BLaER1 (cell line): ENCODE data around the gene PRRT4.

Source experiments
- H3K27ac ChIP-seq: shearing (Covaris generic); formaldehyde crosslinking; 2 replicates; pipeline ENCODE4 v1.8.1; 2022
- H3K27me3 ChIP-seq: shearing (Covaris generic); formaldehyde crosslinking; 2 replicates; pipeline ENCODE4 v1.8.1; 2022
- H3K36me3 ChIP-seq: shearing (Covaris generic); formaldehyde crosslinking; 2 replicates; pipeline ENCODE4 v1.8.1; 2022
- H3K4me1 ChIP-seq: shearing (Covaris generic); formaldehyde crosslinking; 2 replicates; pipeline ENCODE4 v1.8.1; 2022
- H3K4me2 ChIP-seq: shearing (Covaris generic); formaldehyde crosslinking; 2 replicates; pipeline ENCODE4 v1.8.1; 2022
- H3K4me3 ChIP-seq: shearing (Covaris generic); formaldehyde crosslinking; 2 replicates; pipeline ENCODE4 v1.8.1; 2022
- H3K9ac ChIP-seq: shearing (Covaris generic); formaldehyde crosslinking; 2 replicates; pipeline ENCODE4 v1.8.1; 2022
- H3K9me3 ChIP-seq: shearing (Covaris generic); formaldehyde crosslinking; 2 replicates; pipeline ENCODE4 v1.8.1; 2022
- H4K20me1 ChIP-seq: shearing (Covaris generic); formaldehyde crosslinking; 2 replicates; pipeline ENCODE4 v1.8.1; 2022
- Cebpa-rat ChIP-seq: shearing (Covaris generic); IDR thresholded peaks from 2 replicates; pipeline ENCODE4 v1.8.1; 2022

The PRRT4 gene

DNA sequence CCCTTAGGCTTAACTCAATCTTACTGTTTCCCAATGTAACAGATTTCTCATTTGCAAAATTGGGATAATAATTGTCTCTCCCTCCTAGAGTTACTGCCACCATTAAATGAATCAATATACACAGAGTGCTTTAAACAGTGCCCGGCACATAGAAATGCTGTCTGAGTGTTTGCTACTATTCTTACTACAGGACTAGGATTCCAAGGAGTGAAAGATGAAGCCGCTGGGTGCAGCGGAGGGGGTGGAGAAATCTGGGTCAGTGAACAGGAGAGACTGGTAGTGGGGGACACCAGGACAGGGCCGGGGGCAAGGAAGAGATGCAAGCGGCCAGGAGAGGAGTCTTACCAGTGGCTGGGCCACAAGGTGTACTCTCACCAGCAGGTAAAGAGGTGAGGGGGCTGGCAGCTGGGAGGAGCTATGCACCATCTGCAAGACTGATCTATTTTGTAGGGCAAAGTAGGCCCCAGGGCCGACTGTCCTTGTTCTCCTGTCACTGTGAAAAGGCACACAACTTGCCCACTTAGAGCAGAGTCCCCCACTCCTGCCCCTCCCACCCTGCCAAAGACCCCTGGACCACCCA is 18.5 kb upstream of the PRRT4 start:
- Histone ChIP-seq H3K4me1 (peaks cover 8% of the 10 kb centered on the region), H3K27me3 (no peaks in the 10 kb centered on the region), H3K4me2 (no peak overlapping the region), H3K9ac (no peak overlapping the region), H3K27ac (no peak overlapping the region), H3K36me3 (no peaks in the 10 kb centered on the region), H3K9me3 (no peaks in the 10 kb centered on the region), H3K4me3 (no peak overlapping the region), H4K20me1 (no peaks in the 10 kb centered on the region)
- no peak for TF ChIP-seq Cebpa-rat

DNA sequence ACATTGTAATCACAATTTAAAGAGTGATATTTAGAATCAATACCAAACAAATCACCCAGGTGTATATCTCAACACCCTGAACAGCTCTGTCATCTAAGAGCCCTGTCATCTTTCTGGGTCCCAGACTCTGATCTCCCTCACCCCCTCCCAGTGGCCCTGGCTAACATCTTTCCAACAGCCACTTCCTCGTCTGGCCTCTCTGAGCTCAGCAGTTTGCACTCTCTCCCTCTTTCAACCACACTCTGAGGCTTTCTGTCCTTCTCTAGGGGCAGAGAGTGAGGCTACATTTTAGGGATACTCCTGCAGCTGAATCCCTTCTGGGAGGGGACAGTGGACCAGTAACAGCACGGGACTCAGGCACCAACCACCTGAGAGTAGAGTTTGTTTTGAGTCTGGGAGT is 17.1 kb upstream of the PRRT4 start:
- Histone ChIP-seq H3K27ac (no peak overlapping the region), H3K9me3 (no peaks in the 10 kb centered on the region)
- no peak for TF ChIP-seq Cebpa-rat

GRCh38 chr7:128376077-128376476 is 14.6 kb upstream of the PRRT4 start:
- no peak overlapping the region for H3K4me3 ChIP-seq
- H3K36me3 ChIP-seq: no peaks in the 10 kb centered on the region
- H3K9me3 ChIP-seq: no peaks in the 10 kb centered on the region
- H3K27ac ChIP-seq: no peak overlapping the region
- H3K4me1 ChIP-seq: no peaks in the 10 kb centered on the region
- no peaks in the 10 kb centered on the region for H4K20me1 ChIP-seq
- H3K27me3 ChIP-seq: no peaks in the 10 kb centered on the region
- H3K9ac ChIP-seq: no peak overlapping the region
- no peak overlapping the region for H3K4me2 ChIP-seq
- no peak for TF ChIP-seq Cebpa-rat

More for the DNA sequence above, 17.1 kb upstream of the PRRT4 start:
- Histone ChIP-seq H3K36me3 (no peaks in the 10 kb centered on the region), H3K4me2 (no peak overlapping the region), H3K27me3 (no peaks in the 10 kb centered on the region), H3K4me3 (no peak overlapping the region), H3K9ac (no peak overlapping the region), H3K4me1 (no peaks in the 10 kb centered on the region), H4K20me1 (no peaks in the 10 kb centered on the region)

- Histone ChIP-seq H3K4me1 (no peaks in the 10 kb centered on the region), H3K36me3 (no peaks in the 10 kb centered on the region), H3K9ac (no peak overlapping the region), H3K4me3 (no peak overlapping the region), H3K4me2 (no peak overlapping the region), H4K20me1 (no peaks in the 10 kb centered on the region), H3K27me3 (no peaks in the 10 kb centered on the region), H3K9me3 (no peaks in the 10 kb centered on the region), H3K27ac (no peak overlapping the region)
- no peak for TF ChIP-seq Cebpa-rat
These were observed 12.6 kb upstream of the PRRT4 start for GRCh38 chr7:128374041-128374440.

DNA sequence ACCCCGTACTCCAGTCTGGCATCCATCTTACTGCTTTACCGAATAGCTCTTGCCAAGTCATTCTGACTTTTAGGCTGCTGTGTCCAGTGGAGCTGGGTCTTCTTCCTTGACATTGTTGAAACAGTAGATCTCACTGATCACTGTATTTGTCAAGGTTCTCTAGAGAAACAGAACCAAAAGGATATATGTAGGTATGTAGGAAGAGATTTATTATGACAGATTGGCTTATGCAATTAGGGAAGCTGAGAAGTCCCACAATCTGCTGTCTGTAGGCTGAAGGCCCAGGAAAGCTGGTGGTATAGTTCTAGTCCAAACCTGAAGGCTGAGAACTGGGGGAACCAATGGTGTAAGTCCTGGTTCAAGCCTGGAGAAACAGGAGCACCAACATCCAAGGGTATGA is 12.1 kb upstream of the PRRT4 start:
- no peak overlapping the region for H3K9ac ChIP-seq
- TF ChIP-seq Cebpa-rat: no peak
- H3K4me2 ChIP-seq: no peak overlapping the region

DNA sequence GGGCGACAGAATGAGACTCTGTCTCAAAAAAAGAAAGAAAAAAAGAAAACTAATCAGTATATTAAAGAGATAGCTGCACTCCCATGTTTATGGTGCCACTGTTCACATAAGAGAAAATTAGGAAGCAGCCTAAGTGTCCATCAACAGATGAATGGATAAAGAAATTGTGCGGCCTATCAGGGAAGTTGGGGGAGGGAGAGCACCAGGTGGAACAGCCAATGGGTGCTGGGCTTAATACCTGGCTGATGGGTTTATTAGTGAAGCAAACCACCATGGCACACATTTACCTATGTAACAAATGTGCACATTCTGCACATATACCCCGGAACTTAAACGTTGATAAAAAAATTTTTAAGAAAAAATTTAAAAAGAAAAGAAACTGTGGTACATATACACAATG is 9.0 kb upstream of the PRRT4 start:
- no peak overlapping the region for H3K9ac ChIP-seq
- H3K4me2 ChIP-seq: no peak overlapping the region
- no peaks in the 10 kb centered on the region for H3K4me1 ChIP-seq
- no peaks in the 10 kb centered on the region for H3K27me3 ChIP-seq
- no peak for TF ChIP-seq Cebpa-rat
- H4K20me1 ChIP-seq: no peaks in the 10 kb centered on the region
- H3K27ac ChIP-seq: no peak overlapping the region
- no peaks in the 10 kb centered on the region for H3K9me3 ChIP-seq
- no peak overlapping the region for H3K4me3 ChIP-seq
- H3K36me3 ChIP-seq: no peaks in the 10 kb centered on the region

More for the DNA sequence above, 12.1 kb upstream of the PRRT4 start:
- Histone ChIP-seq H4K20me1 (no peaks in the 10 kb centered on the region), H3K27me3 (no peaks in the 10 kb centered on the region), H3K27ac (no peak overlapping the region), H3K36me3 (no peaks in the 10 kb centered on the region), H3K4me3 (no peak overlapping the region), H3K4me1 (no peaks in the 10 kb centered on the region), H3K9me3 (no peaks in the 10 kb centered on the region)

GRCh38 chr7:128366986-128367385 is 5.5 kb upstream of the PRRT4 start:
- Histone ChIP-seq H3K4me3 (no peak overlapping the region), H3K9ac (no peak overlapping the region), H4K20me1 (no peaks in the 10 kb centered on the region), H3K4me2 (no peak overlapping the region), H3K4me1 (peaks cover 3% of the 10 kb centered on the region; the same call in 1 of the 2 replicates), H3K27ac (no peak overlapping the region), H3K9me3 (no peaks in the 10 kb centered on the region), H3K36me3 (no peaks in the 10 kb centered on the region), H3K27me3 (peaks cover 26% of the 10 kb centered on the region)
- no peak for TF ChIP-seq Cebpa-rat

- H3K27me3 ChIP-seq: peaks cover 33% of the 10 kb centered on the region
- no peak overlapping the region for H3K4me2 ChIP-seq
- H3K27ac ChIP-seq: no peak overlapping the region
- H3K4me1 ChIP-seq: peaks cover 7% of the 10 kb centered on the region; the same call in 1 of the 2 replicates
- no peak overlapping the region for H3K9ac ChIP-seq
- TF ChIP-seq Cebpa-rat: no peak
- no peaks in the 10 kb centered on the region for H4K20me1 ChIP-seq
- no peak overlapping the region for H3K4me3 ChIP-seq
- no peaks in the 10 kb centered on the region for H3K36me3 ChIP-seq
- no peaks in the 10 kb centered on the region for H3K9me3 ChIP-seq
These were observed 4.8 kb upstream of the PRRT4 start for GRCh38 chr7:128366300-128366699.

GRCh38 chr7:128365432-128365831 is 3.9 kb upstream of the PRRT4 start:
- H3K4me1 ChIP-seq: peaks cover 15% of the 10 kb centered on the region
- no peak for TF ChIP-seq Cebpa-rat
- no peaks in the 10 kb centered on the region for H3K36me3 ChIP-seq
- H3K27me3 ChIP-seq: peaks cover 41% of the 10 kb centered on the region
- no peak overlapping the region for H3K4me2 ChIP-seq
- H3K27ac ChIP-seq: no peak overlapping the region
- no peak overlapping the region for H3K9ac ChIP-seq
- H4K20me1 ChIP-seq: no peaks in the 10 kb centered on the region
- H3K4me3 ChIP-seq: no peak overlapping the region
- H3K9me3 ChIP-seq: no peaks in the 10 kb centered on the region

GRCh38 chr7:128364166-128364870 is 2.8 kb upstream of the PRRT4 start:
- Histone ChIP-seq H4K20me1 (no peaks in the 10 kb centered on the region), H3K9ac (no peak overlapping the region), H3K36me3 (no peaks in the 10 kb centered on the region), H3K27ac (no peak overlapping the region), H3K4me1 (peaks cover 21% of the 10 kb centered on the region), H3K9me3 (no peaks in the 10 kb centered on the region), H3K4me3 (no peak overlapping the region), H3K4me2 (no peak overlapping the region), H3K27me3 (peaks cover 52% of the 10 kb centered on the region)
- TF ChIP-seq Cebpa-rat: no peak
